Activated CD4-positive, alpha-beta T cell treated with anti-CD3 and anti-CD28 coated beads, Interleukin-2, amount 50 U/mL, for 4 hours (primary cell): ENCODE data around the gene DSN1.

ENCODE experiments used
- DNase-seq, 2 experiments: peaks; one replicate each; pipeline ENCODE4 v3.0.0-alpha.2; 2020

Gene DSN1

GRCh38 chr20:36794116-36794474 lies 20.5 kb upstream of the DSN1 start:
- no peak for DNase-seq

- no peak for DNase-seq
Observed at GRCh38 chr20:36793294-36794115, 19.9 kb upstream of the DSN1 start.

- DNase-seq: no peak
Observed at GRCh38 chr20:36792422-36792821, 18.9 kb upstream of the DSN1 start.

- DNase-seq: no peak
Observed at GRCh38 chr20:36791862-36792261, 18.3 kb upstream of the DSN1 start.

GRCh38 chr20:36786663-36787062 lies 13.1 kb upstream of the DSN1 start:
- DNase-seq: no peak

- DNase-seq: no peak
Observed at GRCh38 chr20:36786246-36786645, 12.7 kb upstream of the DSN1 start.

GRCh38 chr20:36785308-36785707 lies 11.7 kb upstream of the DSN1 start:
- DNase-seq: no peak

- DNase-seq: no peak
Observed at GRCh38 chr20:36784900-36785299, 11.3 kb upstream of the DSN1 start.

GRCh38 chr20:36784116-36784515 lies 10.6 kb upstream of the DSN1 start:
- no peak for DNase-seq

- DNase-seq: no peak
Observed at GRCh38 chr20:36779656-36780025, 6.1 kb upstream of the DSN1 start.

GRCh38 chr20:36778831-36779655 lies 5.5 kb upstream of the DSN1 start:
- DNase-seq: no peak

- no peak for DNase-seq
Observed at GRCh38 chr20:36777576-36777975, 4.0 kb upstream of the DSN1 start.

- DNase-seq: no peak
Observed at GRCh38 chr20:36777167-36777566, 3.6 kb upstream of the DSN1 start.

- DNase-seq: no peak
Observed at GRCh38 chr20:36775826-36776225, 2.3 kb upstream of the DSN1 start.

- DNase-seq: no peak
Observed at GRCh38 chr20:36775196-36775595, 1.6 kb upstream of the DSN1 start.

- peak; percentile 1 to 5 for DNase-seq
Observed at GRCh38 chr20:36773107-36773596, 411 bp downstream of the DSN1 start.

- DNase-seq: no peak
Observed at GRCh38 chr20:36770680-36771079, 2.9 kb downstream of the DSN1 start.

- DNase-seq: no peak
Observed at GRCh38 chr20:36768768-36769430, 4.7 kb downstream of the DSN1 start.

GRCh38 chr20:36761125-36761524 lies 12.4 kb downstream of the DSN1 start:
- DNase-seq: no peak

GRCh38 chr20:36760647-36761046 lies 12.9 kb downstream of the DSN1 start:
- no peak for DNase-seq

GRCh38 chr20:36758276-36758675 lies 15.3 kb downstream of the DSN1 start:
- no peak for DNase-seq

- no peak for DNase-seq
Observed at GRCh38 chr20:36756496-36756895, 17.1 kb downstream of the DSN1 start.

GRCh38 chr20:36754656-36755222 lies 18.8 kb downstream of the DSN1 start:
- peak; percentile 33 to 37 for DNase-seq
